ENCODE data around the gene PACSIN2. TPM values are rescaled to one million over a fixed set of nuclear protein-coding genes. Genes with fewer than 3 reads are reported as not detected.

Gene PACSIN2
- total and polyA plus RNA-seq, 10 of the 15 experiments (the other 5 are each of a cell fraction or from before 2014, with no cell fraction given): 0.93 to 78.7 (median 46.8) TPM

- no peak for TF ChIP-seq ZNF622 (IDR thresholded peaks at IDR 0.05)
- TF ChIP-seq ATF7 (IDR thresholded peaks at IDR 0.05; ENCODE audit: low read depth): peak; percentile 49
- TF ChIP-seq SPI1 (IDR thresholded peaks at IDR 0.05; ENCODE audit: borderline replicate concordance, insufficient read depth, low read depth, low read length): no peak
- no peak for TF ChIP-seq ESRRA (IDR thresholded peaks at IDR 0.05; ENCODE audit: low read length)
- TF ChIP-seq CBFB (IDR thresholded peaks at IDR 0.05; ENCODE audit: low read depth): peak; percentile 97
- peak; percentile 92 for TF ChIP-seq CHD2 (IDR thresholded peaks at IDR 0.05; ENCODE audit: borderline replicate concordance, low read depth, low read length)
- peak; percentile 63 for TF ChIP-seq FOS (IDR thresholded peaks at IDR 0.05; ENCODE audit: borderline replicate concordance, extremely low read depth, insufficient read length)
- TF ChIP-seq NFYB (IDR thresholded peaks at IDR 0.05; ENCODE audit: insufficient read depth, low read depth, low read length): peak; percentile 97
- TF ChIP-seq BCL11A (IDR thresholded peaks at IDR 0.05; ENCODE audit: low read depth, low read length): 0 out of 2 replicates have a peak, but pooled peaks have one; percentile 30
- no peak for TF ChIP-seq KDM1A (IDR thresholded peaks at IDR 0.05; ENCODE audit: borderline replicate concordance)
- TF ChIP-seq CEBPZ (IDR thresholded peaks at IDR 0.05; ENCODE audit: low read depth, low read length): peak; percentile 76
- peak; percentile 55 for TF ChIP-seq IKZF1 (conservative IDR thresholded peaks at IDR 0.05)
- peak; percentile 70 for TF ChIP-seq SMARCA5 (IDR thresholded peaks at IDR 0.05)
- peak; percentile 53 for TF ChIP-seq RELB (IDR thresholded peaks at IDR 0.05; ENCODE audit: low read depth)
- TF ChIP-seq SUZ12 (IDR thresholded peaks at IDR 0.05; ENCODE audit: unreplicated experiment): no peak
- peak; percentile 50 to 85; a peak in 3 of 4 replicates for TF ChIP-seq BHLHE40 (IDR thresholded peaks at IDR 0.05; ENCODE audit: borderline replicate concordance in 1 of 2, low read depth in 2 of 2, low read length in 1 of 2)
- peak; percentile 83 for TF ChIP-seq IRF3 (IDR thresholded peaks at IDR 0.05)
- no peak for TF ChIP-seq REST (IDR thresholded peaks at IDR 0.05; ENCODE audit: low read depth, low read length)
- TF ChIP-seq CREB1 (IDR thresholded peaks at IDR 0.05; ENCODE audit: low read depth): peak; percentile 90
- peak; percentile 77; the same call in 1 of the 2 replicates for TF ChIP-seq TCF12 (IDR thresholded peaks at IDR 0.05; ENCODE audit: low read depth, low read length)
- TF ChIP-seq CREM (IDR thresholded peaks at IDR 0.05; ENCODE audit: low read depth): peak; percentile 71
Observed at GRCh38 chr22:43014869-43015676, at the start of gene PACSIN2 (continued).

Measured in GM12878 (cell line).